GM23338 (cell line): ENCODE data around the gene ARL13B. TPM values are rescaled to one million over a fixed set of nuclear protein-coding genes. Genes with fewer than 3 reads are reported as not detected.

Experiments
- ATAC-seq: fragments of 200-7000 bp; cut with Tn5 transposase; 3 replicates; pipeline ENCODE4 v1.9.1; 2020
- DNase-seq: peaks from one replicate; pipeline ENCODE4 v3.0.0-alpha.2; 2015; ENCODE audit warnings: low spot score
- H2AFZ ChIP-seq: fragments of 200-600 bp; sonication (generic); 2 replicates; pipeline ENCODE4 v1.8.0; 2016; ENCODE audit warnings: antibody characterized with exemption, mild to moderate bottlenecking, moderate library complexity
- H3F3A ChIP-seq: fragments of 200-600 bp; sonication (generic); replicated peaks from 2 replicates; pipeline ENCODE4 v1.8.0; 2017; ENCODE audit warnings: antibody characterized with exemption, mixed run types, low read depth
- H3K27ac ChIP-seq: fragments of 200-600 bp; sonication (generic); 2 replicates; pipeline ENCODE4 v1.6.1; 2016; ENCODE audit warnings: low read depth
- H3K27me3 ChIP-seq: fragments of 200-600 bp; sonication (generic); 2 replicates; pipeline ENCODE4 v1.8.0; 2016; ENCODE audit warnings: mild to moderate bottlenecking, mixed run types, moderate library complexity; ENCODE audit not compliant: insufficient read depth
- H3K36me3 ChIP-seq: fragments of 200-600 bp; sonication (generic); 2 replicates; pipeline ENCODE4 v1.8.0; 2016; ENCODE audit warnings: mild to moderate bottlenecking; ENCODE audit not compliant: insufficient read depth
- H3K4me1 ChIP-seq: fragments of 200-600 bp; sonication (generic); 2 replicates; pipeline ENCODE4 v1.8.0; 2016; ENCODE audit warnings: mild to moderate bottlenecking, moderate library complexity; ENCODE audit not compliant: insufficient read depth
- H3K4me2 ChIP-seq: fragments of 200-600 bp; sonication (generic); 2 replicates; pipeline ENCODE4 v1.7.1; 2017; ENCODE audit warnings: mixed run types
- H3K4me3 ChIP-seq: fragments of 200-600 bp; sonication (generic); 2 replicates; pipeline ENCODE4 v1.6.1; 2016; ENCODE audit warnings: mixed run types
- H3K79me2 ChIP-seq: fragments of 200-600 bp; sonication (generic); replicated peaks from 2 replicates; pipeline ENCODE4 v1.8.0; 2017; ENCODE audit warnings: mild to moderate bottlenecking; ENCODE audit not compliant: insufficient read depth
- H3K9me2 ChIP-seq: fragments of 200-600 bp; sonication (generic); 2 replicates; pipeline ENCODE4 v1.8.0; 2017; ENCODE audit not compliant: insufficient read depth
- H4K20me1 ChIP-seq: fragments of 200-600 bp; sonication (generic); replicated peaks from 2 replicates; pipeline ENCODE4 v1.8.0; 2017; ENCODE audit warnings: mild to moderate bottlenecking; ENCODE audit not compliant: insufficient read depth
- H3K27ac Mint-ChIP-seq: 2 replicates; pipeline ENCODE4 v1.8.0; 2020; ENCODE audit warnings: inconsistent platforms, mild to moderate bottlenecking, moderate library complexity, mixed read lengths
- H3K27me3 Mint-ChIP-seq: 3 replicates; pipeline ENCODE4 v1.8.0; 2022; ENCODE audit warnings: low read depth, mild to moderate bottlenecking, moderate library complexity, mixed read lengths, inconsistent platforms; ENCODE audit not compliant: insufficient read depth, poor library complexity
- H3K36me3 Mint-ChIP-seq: 3 replicates; pipeline ENCODE4 v1.8.0; 2021; ENCODE audit warnings: low read depth, mild to moderate bottlenecking, inconsistent platforms, moderate library complexity, mixed read lengths
- H3K4me1 Mint-ChIP-seq: 3 replicates; pipeline ENCODE4 v1.8.0; 2020; ENCODE audit warnings: mild to moderate bottlenecking, inconsistent platforms, mixed read lengths
- H3K4me3 Mint-ChIP-seq: 3 replicates; pipeline ENCODE4 v1.8.0; 2021; ENCODE audit warnings: moderate library complexity, mild to moderate bottlenecking, inconsistent platforms, mixed read lengths
- H3K9me3 Mint-ChIP-seq: 3 replicates; pipeline ENCODE4 v1.8.0; 2020; ENCODE audit warnings: moderate library complexity, mild to moderate bottlenecking, inconsistent platforms, mixed read lengths
- CREB1 ChIP-seq: fragments of 250-450 bp; sonication (Bioruptor Pico); IDR thresholded peaks from 2 replicates; pipeline ENCODE4 v1.5.0; 2020; ENCODE audit warnings: low read depth, mild to moderate bottlenecking, moderate library complexity
- CTCF ChIP-seq, 2 experiments: fragments of 200-600 bp in 1 of 2; sonication (generic) in 1 of 2; conservative IDR thresholded peaks; 2 replicates each; pipeline versions ENCODE4 v1.5.1 to v1.6.1; 2016 to 2017; ENCODE audit warnings: antibody characterized with exemption in 2 of 2, low read depth in 2 of 2, mild to moderate bottlenecking in 2 of 2, moderate library complexity in 1 of 2
- ETS1 ChIP-seq: IDR thresholded peaks from 2 replicates; pipeline ENCODE4 v1.6.1; 2016; ENCODE audit warnings: antibody characterized with exemption
- EZH2 ChIP-seq: fragments of 200-600 bp; sonication (generic); IDR thresholded peaks from one replicate; pipeline ENCODE4 v1.8.0; 2017; ENCODE audit warnings: antibody characterized with exemption, mild to moderate bottlenecking, low read depth; ENCODE audit not compliant: unreplicated experiment
- EZH2phosphoT487 ChIP-seq: fragments of 200-600 bp; sonication (generic); IDR thresholded peaks from one replicate; pipeline ENCODE4 v1.8.1; 2018; ENCODE audit warnings: antibody characterized with exemption; ENCODE audit not compliant: unreplicated experiment
- JUNB ChIP-seq: IDR thresholded peaks from one replicate; pipeline ENCODE4 v1.6.1; 2016; ENCODE audit warnings: antibody characterized with exemption; ENCODE audit not compliant: unreplicated experiment
- NANOG ChIP-seq: IDR thresholded peaks from 2 replicates; pipeline ENCODE4 v1.6.1; 2016; ENCODE audit warnings: antibody characterized with exemption, borderline replicate concordance
- POLR2AphosphoS5 ChIP-seq: IDR thresholded peaks from 2 replicates; pipeline ENCODE4 v1.6.1; 2016; ENCODE audit warnings: antibody characterized with exemption, low read depth
- REST ChIP-seq: IDR thresholded peaks from one replicate; pipeline ENCODE4 v1.6.1; 2018; ENCODE audit warnings: antibody characterized with exemption; ENCODE audit not compliant: unreplicated experiment
- STAT1 ChIP-seq: IDR thresholded peaks from one replicate; pipeline ENCODE4 v1.6.1; 2016; ENCODE audit warnings: antibody characterized with exemption; ENCODE audit not compliant: unreplicated experiment
- ZNF114 ChIP-seq: fragments of 250-450 bp; sonication (Bioruptor Pico); IDR thresholded peaks from 2 replicates; pipeline ENCODE4 v1.5.0; 2020; ENCODE audit warnings: mild to moderate bottlenecking, moderate library complexity
- ZNF331 ChIP-seq: fragments of 250-450 bp; sonication (Bioruptor Pico); IDR thresholded peaks from 2 replicates; pipeline ENCODE4 v1.5.0; 2020; ENCODE audit warnings: low read depth, mild to moderate bottlenecking, moderate library complexity
- ZNF462 ChIP-seq: fragments of 250-450 bp; sonication (Bioruptor Pico); IDR thresholded peaks from 2 replicates; pipeline ENCODE4 v1.5.0; 2020; ENCODE audit warnings: mild to moderate bottlenecking, moderate library complexity
- polyA plus RNA-seq: library from polyadenylated mRNA; unstranded; fragments of >200 nt; fragmentation: Nextera tagmentation; extraction: Ambion mirVana; gene quantifications from 2 replicates; pipeline ENCODE4 v1.2.1, GENCODE V29; 2016
- total RNA-seq: library from RNA; depleted of rRNA; stranded (reverse); fragments of >200 nt; shearing (Covaris generic); gene quantifications from 2 replicates; pipeline ENCODE4 v1.2.3, GENCODE V29; 2014

ARL13B gene
- total and polyA plus RNA-seq, 2 experiments from 2014 or later: 7.9 to 17.1 TPM

- H3K4me1 ChIP-seq: no peaks in the 10 kb centered on the region
- H2AFZ ChIP-seq: peak within 1 kb of the TSS; percentile 89
- no peaks in the 10 kb centered on the region for H3F3A ChIP-seq
- H4K20me1 ChIP-seq: no peaks in the 10 kb centered on the region
- peaks cover 8% of the 10 kb centered on the region for H3K36me3 Mint-ChIP-seq
- DNase-seq: peak; percentile 99
- no peaks in the 10 kb centered on the region for H3K36me3 ChIP-seq
- H3K79me2 ChIP-seq: peaks cover 10% of the 10 kb centered on the region; the same call in 1 of the 2 replicates
- no peaks in the 10 kb centered on the region for H3K9me2 ChIP-seq
- peak within 1 kb of the TSS; percentile 62 for H3K4me3 ChIP-seq
- H3K4me3 Mint-ChIP-seq: peak within 1 kb of the TSS; percentile 98
- peaks cover 2% of the 10 kb centered on the region; the same call in 1 of the 3 replicates for H3K4me1 Mint-ChIP-seq
- peak within 1 kb of the TSS; percentile 99 for H3K27ac Mint-ChIP-seq
- H3K27ac ChIP-seq: peak within 1 kb of the TSS; percentile 92
- peaks cover 6% of the 10 kb centered on the region for H3K27me3 Mint-ChIP-seq
- H3K9me3 Mint-ChIP-seq: no peaks in the 10 kb centered on the region; the same call in 2 of the 3 replicates
- ATAC-seq: peak; percentile 97
- no peak for TF ChIP-seq JUNB
- peak; percentile 63 for TF ChIP-seq ETS1
- no peak for TF ChIP-seq EZH2phosphoT487
- TF ChIP-seq CTCF (conservative IDR thresholded peaks at IDR 0.05; ENCODE audit: low read depth in 2 of 2): no peak
- TF ChIP-seq STAT1: no peak
- 0 out of 2 replicates have a peak, but pooled peaks have one; percentile 30 for TF ChIP-seq CREB1 (CRISPR knock-in tag)
- TF ChIP-seq POLR2AphosphoS5: peak; percentile 71
- TF ChIP-seq ZNF462: no peak
- no peak for TF ChIP-seq ZNF114 (CRISPR knock-in tag)
- TF ChIP-seq EZH2: no peak
- no peak for TF ChIP-seq NANOG
- 0 out of 2 replicates have a peak, but pooled peaks have one; percentile 8 for TF ChIP-seq ZNF331
- no peak for TF ChIP-seq REST
- H3K27me3 ChIP-seq: no peaks in the 10 kb centered on the region
- peak within 1 kb of the TSS; percentile 84 for H3K4me2 ChIP-seq
Measured at GRCh38 chr3:94062513-94063404, 82.8 kb downstream of the ARL13B start, which contains the start of the genes DHFR2 and NSUN3. Gene DHFR2 (minus strand): TSS chr3:94062916. CDS start chr3:94061511, 1,405 bp downstream. Gene NSUN3 (plus strand): TSS chr3:94063061. CDS start chr3:94063127, 66 bp downstream.
